Caco-2 (cell line): ENCODE results near the gene FEV. TPM values are rescaled to one million over a fixed set of nuclear protein-coding genes. Genes with fewer than 3 reads are reported as not detected.
A peak's percentile ranks its signal among the peaks of the same experiment; 100 is the strongest.

Experiments
- BruUV-seq: library from RNA; stranded (reverse); fragments of 400-500 nt; replicated peaks from 2 replicates; lab custom pipeline; 2021; lab: Mats Ljungman, UMichigan
- CTCF ChIA-PET: fragments of 300-600 bp; sonication (Branson Sonifier 250); formaldehyde crosslinking; loops from one replicate; lab custom pipeline; 2022; ENCODE audit warnings: antibody characterized with exemption; lab: Charles Lee
- POLR2A ChIA-PET: fragments of 300-600 bp; sonication (Branson Sonifier 250); formaldehyde crosslinking; loops from one replicate; lab custom pipeline; 2022; ENCODE audit warnings: antibody characterized with exemption; lab: Charles Lee
- DNase-seq, 2 experiments: peaks; one replicate each; pipeline versions ENCODE4 v3.0.0 to v3.0.0-alpha.2; 2020 to 2022
- H3K27me3 ChIP-seq: replicated peaks from 2 replicates; pipeline ENCODE4 v1.6.0; 2011; ENCODE audit warnings: low read length; ENCODE audit not compliant: control insufficient read depth, insufficient read depth
- H3K36me3 ChIP-seq: 2 replicates; pipeline ENCODE4 v1.5.1; 2011; ENCODE audit warnings: low read length; ENCODE audit not compliant: control insufficient read depth, insufficient read depth
- H3K4me1 ChIP-seq: fragments of 250-450 bp; sonication (Bioruptor Pico); 2 replicates; pipeline ENCODE4 v1.5.1; 2020; ENCODE audit warnings: mild to moderate bottlenecking
- H3K4me3 ChIP-seq: 2 replicates; pipeline ENCODE4 v1.5.1; 2011; ENCODE audit warnings: low read depth, mild to moderate bottlenecking, control low read depth, low read length
- H3K9me3 ChIP-seq: fragments of 250-450 bp; sonication (Bioruptor Pico); 2 replicates; pipeline ENCODE4 v1.5.1; 2020; ENCODE audit warnings: mild to moderate bottlenecking, moderate library complexity
- H3K27ac Mint-ChIP-seq: one replicate; pipeline ENCODE4 v1.8.0; 2022; ENCODE audit warnings: mixed read lengths; ENCODE audit not compliant: unreplicated experiment
- H3K27me3 Mint-ChIP-seq: one replicate; pipeline ENCODE4 v1.8.0; 2022; ENCODE audit warnings: mixed read lengths; ENCODE audit not compliant: insufficient read depth, unreplicated experiment
- H3K36me3 Mint-ChIP-seq: one replicate; pipeline ENCODE4 v1.8.0; 2022; ENCODE audit warnings: mild to moderate bottlenecking, mixed read lengths; ENCODE audit not compliant: insufficient read depth, unreplicated experiment
- H3K4me1 Mint-ChIP-seq: one replicate; pipeline ENCODE4 v1.8.0; 2022; ENCODE audit warnings: low read depth, mixed read lengths; ENCODE audit not compliant: unreplicated experiment
- H3K4me3 Mint-ChIP-seq: one replicate; pipeline ENCODE4 v1.8.0; 2022; ENCODE audit warnings: mild to moderate bottlenecking, moderate library complexity, mixed read lengths; ENCODE audit not compliant: unreplicated experiment
- H3K9me3 Mint-ChIP-seq: one replicate; pipeline ENCODE4 v1.8.0; 2022; ENCODE audit warnings: mixed read lengths; ENCODE audit not compliant: unreplicated experiment
- CTCF ChIP-seq, 2 experiments: fragments of 200-600 bp in 1 of 2; IDR thresholded peaks; 1 replicate in 1 of 2; 2 replicates in 1 of 2; pipeline versions ENCODE4 v1.5.1 to v1.8.0; 2011 to 2022; ENCODE audit warnings: antibody characterized with exemption in 1 of 2, control low read depth in 1 of 2, inconsistent platforms in 1 of 2, low read depth in 1 of 2, low read length in 1 of 2, mild to moderate bottlenecking in 1 of 2, moderate library complexity in 1 of 2; ENCODE audit not compliant: insufficient read depth in 1 of 2, severe bottlenecking in 1 of 2, unreplicated experiment in 1 of 2
- intact Hi-C: fragments of 100-400 bp; cut with micrococcal nuclease; formaldehyde crosslinking; loops from one replicate; pipeline ENCODE4 v1.10.0; 2022; ENCODE audit not compliant: unreplicated experiment
- total RNA-seq: library from RNA; stranded (reverse); gene quantifications from 2 replicates; pipeline ENCODE4 v1.2.3, GENCODE V29; 2022

Gene FEV
- total RNA-seq, 1 experiment from 2014 or later: not detected

GRCh38 chr2:219016721-219017120 lies 31.7 kb upstream of the FEV start:
- H3K36me3 Mint-ChIP-seq: no peaks in the 10 kb centered on the region
- no peaks in the 10 kb centered on the region for H3K36me3 ChIP-seq
- no peak overlapping the region for H3K4me3 ChIP-seq
- H3K27me3 Mint-ChIP-seq: peaks cover 5% of the 10 kb centered on the region
- no peaks in the 10 kb centered on the region for H3K9me3 ChIP-seq
- H3K27me3 ChIP-seq: no peaks in the 10 kb centered on the region
- no peaks in the 10 kb centered on the region for H3K4me1 Mint-ChIP-seq
- intact Hi-C loops: no loop called here
- CTCF ChIA-PET: interaction anchor here (2.3 kb wide), 1 partner anchor 13 kb away, joined by 10 read pairs; no protein-coding TSS in a partner anchor
- POLR2A ChIA-PET: no interaction called here
- H3K27ac Mint-ChIP-seq: no peak overlapping the region
- TF ChIP-seq CTCF (IDR thresholded peaks at IDR 0.05; ENCODE audit: insufficient read depth in 1 of 2, low read depth in 1 of 2, low read length in 1 of 2, severe bottlenecking in 1 of 2, unreplicated experiment in 1 of 2): no peak
- H3K4me1 ChIP-seq: no peaks in the 10 kb centered on the region
- no peaks in the 10 kb centered on the region for H3K9me3 Mint-ChIP-seq
- no TSS peak for BruUV-seq
- H3K4me3 Mint-ChIP-seq: no peak overlapping the region
- DNase-seq: no peak

- no peak for TF ChIP-seq CTCF (IDR thresholded peaks at IDR 0.05; ENCODE audit: insufficient read depth in 1 of 2, low read depth in 1 of 2, low read length in 1 of 2, severe bottlenecking in 1 of 2, unreplicated experiment in 1 of 2)
- Histone ChIP-seq H3K9me3 (no peaks in the 10 kb centered on the region), H3K4me1 (peaks cover 12% of the 10 kb centered on the region), H3K27me3 (no peaks in the 10 kb centered on the region), H3K4me3 (no peak overlapping the region), H3K36me3 (no peaks in the 10 kb centered on the region)
- H3K4me1 Mint-ChIP-seq: peaks cover 6% of the 10 kb centered on the region
- ChIA-PET CTCF (interaction anchor here (1.1 to 1.4 kb wide), 2 partner anchors 9 to 14 kb away, joined by 10 to 26 read pairs; no protein-coding TSS in a partner anchor), POLR2A (no interaction called here)
- H3K4me3 Mint-ChIP-seq: no peak overlapping the region
- BruUV-seq: no TSS peak
- H3K27ac Mint-ChIP-seq: no peak overlapping the region
- intact Hi-C loops: no loop called here
- no peak for DNase-seq
- H3K36me3 Mint-ChIP-seq: no peaks in the 10 kb centered on the region
- no peaks in the 10 kb centered on the region for H3K9me3 Mint-ChIP-seq
- peaks cover 3% of the 10 kb centered on the region for H3K27me3 Mint-ChIP-seq
These were observed 25.9 kb upstream of the FEV start for GRCh38 chr2:219010873-219011272.

GRCh38 chr2:219010162-219010756 lies 25.3 kb upstream of the FEV start:
- no peak overlapping the region for H3K4me3 Mint-ChIP-seq
- ChIA-PET CTCF (interaction anchor here (0.5 to 1.4 kb wide), 14 partner anchors 8 to 144 kb away, joined by 3 to 26 read pairs (median 4); no protein-coding TSS in a partner anchor), POLR2A (interaction anchor here (1.0 kb wide), 1 partner anchor 17 kb away, joined by 3 read pairs; no protein-coding TSS in a partner anchor)
- no peaks in the 10 kb centered on the region for H3K36me3 Mint-ChIP-seq
- peaks cover 6% of the 10 kb centered on the region for H3K4me1 Mint-ChIP-seq
- no peak overlapping the region for H3K27ac Mint-ChIP-seq
- Histone ChIP-seq H3K9me3 (no peaks in the 10 kb centered on the region), H3K4me3 (no peak overlapping the region), H3K36me3 (no peaks in the 10 kb centered on the region), H3K27me3 (no peaks in the 10 kb centered on the region), H3K4me1 (peaks cover 12% of the 10 kb centered on the region)
- TF ChIP-seq CTCF (IDR thresholded peaks at IDR 0.05; ENCODE audit: insufficient read depth in 1 of 2, low read depth in 1 of 2, low read length in 1 of 2, severe bottlenecking in 1 of 2, unreplicated experiment in 1 of 2): peak; percentile 66 to 83
- peaks cover 6% of the 10 kb centered on the region for H3K27me3 Mint-ChIP-seq
- intact Hi-C loops: no loop called here
- H3K9me3 Mint-ChIP-seq: no peaks in the 10 kb centered on the region
- peak; percentile 66 to 73 for DNase-seq
- no TSS peak for BruUV-seq
